WTC11 (cell line): ENCODE measurements around the gene SKA2. TPM values are rescaled to one million over a fixed set of nuclear protein-coding genes. Genes with fewer than 3 reads are reported as not detected.
A peak's percentile ranks its signal among the peaks of the same experiment; 100 is the strongest.
"Not testable (repeated sequence)": the region's sequence is repeated elsewhere in the genome, so short reads cannot be mapped to it uniquely, and the experiment has no call there.

Experiments used
- ATAC-seq: fragments of 200-7000 bp; cut with Tn5 transposase; 2 replicates; pipeline ENCODE4 v1.10.0; 2021; ENCODE audit warnings: mild to moderate bottlenecking, moderate library complexity
- CTCF ChIA-PET: fragments of 300-600 bp; sonication (Branson Sonifier 250); formaldehyde crosslinking; loops from one replicate; lab custom pipeline; 2021; ENCODE audit warnings: antibody characterized with exemption; lab: Charles Lee
- POLR2A ChIA-PET: fragments of 350-600 bp; sonication (Branson Sonifier 250); formaldehyde crosslinking; loops from one replicate; lab custom pipeline; 2021; ENCODE audit warnings: antibody characterized with exemption; lab: Charles Lee
- DNase-seq: peaks from one replicate; pipeline ENCODE4 v3.0.0; 2021; ENCODE audit warnings: low spot score
- H3K27ac Mint-ChIP-seq: 2 replicates; pipeline ENCODE4 v1.8.0; 2021; ENCODE audit warnings: mixed read lengths
- H3K27me3 Mint-ChIP-seq: 2 replicates; pipeline ENCODE4 v1.8.0; 2021; ENCODE audit warnings: low read depth, mild to moderate bottlenecking, moderate library complexity, mixed read lengths
- H3K36me3 Mint-ChIP-seq: 2 replicates; pipeline ENCODE4 v1.8.0; 2021; ENCODE audit warnings: mixed read lengths
- H3K4me1 Mint-ChIP-seq: 2 replicates; pipeline ENCODE4 v1.8.0; 2022; ENCODE audit warnings: mixed read lengths
- H3K4me3 Mint-ChIP-seq: 2 replicates; pipeline ENCODE4 v1.8.0; 2021; ENCODE audit warnings: mild to moderate bottlenecking, moderate library complexity, mixed read lengths
- H3K9me3 Mint-ChIP-seq: 2 replicates; pipeline ENCODE4 v1.8.0; 2021; ENCODE audit warnings: mixed read lengths
- CREM ChIP-seq: sonication (generic); formaldehyde crosslinking; IDR thresholded peaks from 2 replicates; pipeline ENCODE4 v1.8.1; 2022; ENCODE audit warnings: mild to moderate bottlenecking, missing genetic modification reagents, moderate library complexity
- HMGA2 ChIP-seq: fragments of 250-450 bp; sonication (Bioruptor Pico); IDR thresholded peaks from 2 replicates; pipeline ENCODE4 v1.4.0; 2021; ENCODE audit warnings: mild to moderate bottlenecking, moderate library complexity
- IRF2 ChIP-seq: sonication (generic); formaldehyde crosslinking; IDR thresholded peaks from 2 replicates; pipeline ENCODE4 v1.8.0; 2022; ENCODE audit warnings: low read depth, missing genetic modification reagents, borderline replicate concordance
- SP1 ChIP-seq: sonication (generic); formaldehyde crosslinking; conservative IDR thresholded peaks from 2 replicates; pipeline ENCODE4 v1.8.1; 2022; ENCODE audit warnings: missing genetic modification reagents
- total RNA-seq: library from RNA; stranded (reverse); gene quantifications from 3 replicates; pipeline ENCODE4 v1.2.3, GENCODE V29; 2021
- TF ChIP-seq, protein P1 (sequence below): fragments of 250-450 bp; sonication (Bioruptor Pico); IDR thresholded peaks from 2 replicates; pipeline ENCODE4 v1.8.0; 2021; ENCODE audit warnings: mild to moderate bottlenecking
- TF ChIP-seq, protein P2 (sequence below): sonication (generic); formaldehyde crosslinking; IDR thresholded peaks from 2 replicates; pipeline ENCODE4 v1.8.1; 2023; ENCODE audit warnings: mild to moderate bottlenecking, moderate library complexity, missing genetic modification reagents
- TF ChIP-seq, protein P3 (sequence below): sonication (generic); formaldehyde crosslinking; IDR thresholded peaks from 2 replicates; pipeline ENCODE4 v1.8.0; 2022; ENCODE audit warnings: mild to moderate bottlenecking, missing genetic modification reagents
- TF ChIP-seq, protein P4 (sequence below): sonication (generic); formaldehyde crosslinking; conservative IDR thresholded peaks from 2 replicates; pipeline ENCODE4 v1.8.1; 2022; ENCODE audit warnings: mild to moderate bottlenecking, missing genetic modification reagents
- TF ChIP-seq, protein P5 (sequence below): sonication (generic); formaldehyde crosslinking; IDR thresholded peaks from 2 replicates; pipeline ENCODE4 v1.8.1; 2023; ENCODE audit warnings: mild to moderate bottlenecking, missing genetic modification reagents
- TF ChIP-seq, protein P6 (sequence below): fragments of 250-450 bp; sonication (Bioruptor Pico); IDR thresholded peaks from 2 replicates; pipeline ENCODE4 v1.9.0; 2021; ENCODE audit warnings: mild to moderate bottlenecking
- TF ChIP-seq, protein P7 (sequence below): fragments of 250-450 bp; sonication (Bioruptor Pico); conservative IDR thresholded peaks from 2 replicates; pipeline ENCODE4 v1.9.0; 2021; ENCODE audit warnings: mild to moderate bottlenecking

The SKA2 gene
- total RNA-seq, 1 experiment from 2014 or later = 80.0 TPM

DNA sequence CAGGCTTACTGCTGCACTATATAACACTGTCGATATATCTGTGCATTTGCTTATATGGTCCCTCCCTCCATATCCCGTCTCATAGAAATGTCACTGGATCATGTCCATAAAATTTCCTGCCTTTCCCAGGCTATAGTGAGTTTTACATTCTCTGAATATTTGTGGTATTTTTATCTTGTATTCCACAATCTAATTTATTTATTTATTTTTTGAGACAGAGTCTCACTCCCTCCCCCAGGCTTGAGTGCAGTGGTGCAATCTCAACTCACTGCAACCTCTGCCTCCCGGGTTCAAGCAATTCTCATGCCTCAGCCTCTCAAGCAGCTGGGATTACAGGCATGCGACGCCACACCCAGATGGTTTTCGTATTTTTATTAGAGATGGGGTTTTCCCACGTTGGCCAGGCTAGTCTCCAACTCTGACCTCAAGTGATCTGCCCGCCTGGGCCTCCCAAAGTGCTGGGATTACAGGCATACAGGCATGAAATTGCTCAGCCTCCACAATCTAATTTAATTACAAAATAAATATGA lies 61.2 kb downstream of the SKA2 start (continued):
- TF ChIP-seq, protein P1, sequence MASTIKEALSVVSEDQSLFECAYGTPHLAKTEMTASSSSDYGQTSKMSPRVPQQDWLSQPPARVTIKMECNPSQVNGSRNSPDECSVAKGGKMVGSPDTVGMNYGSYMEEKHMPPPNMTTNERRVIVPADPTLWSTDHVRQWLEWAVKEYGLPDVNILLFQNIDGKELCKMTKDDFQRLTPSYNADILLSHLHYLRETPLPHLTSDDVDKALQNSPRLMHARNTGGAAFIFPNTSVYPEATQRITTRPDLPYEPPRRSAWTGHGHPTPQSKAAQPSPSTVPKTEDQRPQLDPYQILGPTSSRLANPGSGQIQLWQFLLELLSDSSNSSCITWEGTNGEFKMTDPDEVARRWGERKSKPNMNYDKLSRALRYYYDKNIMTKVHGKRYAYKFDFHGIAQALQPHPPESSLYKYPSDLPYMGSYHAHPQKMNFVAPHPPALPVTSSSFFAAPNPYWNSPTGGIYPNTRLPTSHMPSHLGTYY (CRISPR knock-in tag) = no peak

DNA sequence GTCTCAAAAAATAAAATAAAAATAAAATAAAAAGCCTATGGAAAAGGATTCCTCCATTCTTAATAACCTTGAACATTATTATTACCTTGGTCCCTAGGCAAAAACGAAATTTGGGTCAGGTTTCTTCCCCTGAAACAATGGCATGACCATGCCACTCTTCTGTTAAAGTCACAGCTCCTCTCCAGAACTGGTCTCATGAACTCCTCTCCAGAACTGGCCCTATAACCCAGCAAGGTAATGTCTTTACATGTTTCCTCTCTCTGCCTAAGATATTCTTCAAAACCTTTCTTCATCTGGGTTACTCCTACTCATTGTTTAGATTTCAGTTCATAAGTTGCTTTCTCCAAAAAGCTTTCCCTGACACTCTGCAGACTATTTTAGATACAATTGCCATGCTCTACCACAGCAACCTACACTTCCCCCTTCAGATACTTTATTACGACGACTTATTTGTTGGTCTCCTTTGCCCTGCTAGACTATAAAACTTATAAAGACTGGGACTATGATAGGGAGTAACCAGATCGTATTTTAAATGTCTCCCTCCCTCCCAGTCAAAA lies 61.8 kb downstream of the SKA2 start:
- no peaks in the 10 kb centered on the region for H3K4me1 Mint-ChIP-seq
- TF ChIP-seq, protein P2, sequence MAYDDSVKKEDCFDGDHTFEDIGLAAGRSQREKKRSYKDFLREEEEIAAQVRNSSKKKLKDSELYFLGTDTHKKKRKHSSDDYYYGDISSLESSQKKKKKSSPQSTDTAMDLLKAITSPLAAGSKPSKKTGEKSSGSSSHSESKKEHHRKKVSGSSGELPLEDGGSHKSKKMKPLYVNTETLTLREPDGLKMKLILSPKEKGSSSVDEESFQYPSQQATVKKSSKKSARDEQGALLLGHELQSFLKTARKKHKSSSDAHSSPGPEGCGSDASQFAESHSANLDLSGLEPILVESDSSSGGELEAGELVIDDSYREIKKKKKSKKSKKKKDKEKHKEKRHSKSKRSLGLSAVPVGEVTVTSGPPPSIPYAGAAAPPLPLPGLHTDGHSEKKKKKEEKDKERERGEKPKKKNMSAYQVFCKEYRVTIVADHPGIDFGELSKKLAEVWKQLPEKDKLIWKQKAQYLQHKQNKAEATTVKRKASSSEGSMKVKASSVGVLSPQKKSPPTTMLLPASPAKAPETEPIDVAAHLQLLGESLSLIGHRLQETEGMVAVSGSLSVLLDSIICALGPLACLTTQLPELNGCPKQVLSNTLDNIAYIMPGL (CRISPR knock-in tag) = no peak
- TF ChIP-seq, protein P3, sequence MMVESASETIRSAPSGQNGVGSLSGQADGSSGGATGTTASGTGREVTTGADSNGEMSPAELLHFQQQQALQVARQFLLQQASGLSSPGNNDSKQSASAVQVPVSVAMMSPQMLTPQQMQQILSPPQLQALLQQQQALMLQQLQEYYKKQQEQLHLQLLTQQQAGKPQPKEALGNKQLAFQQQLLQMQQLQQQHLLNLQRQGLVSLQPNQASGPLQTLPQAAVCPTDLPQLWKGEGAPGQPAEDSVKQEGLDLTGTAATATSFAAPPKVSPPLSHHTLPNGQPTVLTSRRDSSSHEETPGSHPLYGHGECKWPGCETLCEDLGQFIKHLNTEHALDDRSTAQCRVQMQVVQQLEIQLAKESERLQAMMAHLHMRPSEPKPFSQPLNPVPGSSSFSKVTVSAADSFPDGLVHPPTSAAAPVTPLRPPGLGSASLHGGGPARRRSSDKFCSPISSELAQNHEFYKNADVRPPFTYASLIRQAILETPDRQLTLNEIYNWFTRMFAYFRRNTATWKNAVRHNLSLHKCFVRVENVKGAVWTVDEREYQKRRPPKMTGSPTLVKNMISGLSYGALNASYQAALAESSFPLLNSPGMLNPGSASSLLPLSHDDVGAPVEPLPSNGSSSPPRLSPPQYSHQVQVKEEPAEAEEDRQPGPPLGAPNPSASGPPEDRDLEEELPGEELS (CRISPR knock-in tag) = no peak
- TF ChIP-seq, protein P4, sequence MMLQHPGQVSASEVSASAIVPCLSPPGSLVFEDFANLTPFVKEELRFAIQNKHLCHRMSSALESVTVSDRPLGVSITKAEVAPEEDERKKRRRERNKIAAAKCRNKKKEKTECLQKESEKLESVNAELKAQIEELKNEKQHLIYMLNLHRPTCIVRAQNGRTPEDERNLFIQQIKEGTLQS (CRISPR knock-in tag) = no peak
- TF ChIP-seq CREM (CRISPR knock-in tag) (no peak), IRF2 (CRISPR knock-in tag) (no peak), HMGA2 (no peak), SP1 (CRISPR knock-in tag) (no peak)
- TF ChIP-seq, protein P5, sequence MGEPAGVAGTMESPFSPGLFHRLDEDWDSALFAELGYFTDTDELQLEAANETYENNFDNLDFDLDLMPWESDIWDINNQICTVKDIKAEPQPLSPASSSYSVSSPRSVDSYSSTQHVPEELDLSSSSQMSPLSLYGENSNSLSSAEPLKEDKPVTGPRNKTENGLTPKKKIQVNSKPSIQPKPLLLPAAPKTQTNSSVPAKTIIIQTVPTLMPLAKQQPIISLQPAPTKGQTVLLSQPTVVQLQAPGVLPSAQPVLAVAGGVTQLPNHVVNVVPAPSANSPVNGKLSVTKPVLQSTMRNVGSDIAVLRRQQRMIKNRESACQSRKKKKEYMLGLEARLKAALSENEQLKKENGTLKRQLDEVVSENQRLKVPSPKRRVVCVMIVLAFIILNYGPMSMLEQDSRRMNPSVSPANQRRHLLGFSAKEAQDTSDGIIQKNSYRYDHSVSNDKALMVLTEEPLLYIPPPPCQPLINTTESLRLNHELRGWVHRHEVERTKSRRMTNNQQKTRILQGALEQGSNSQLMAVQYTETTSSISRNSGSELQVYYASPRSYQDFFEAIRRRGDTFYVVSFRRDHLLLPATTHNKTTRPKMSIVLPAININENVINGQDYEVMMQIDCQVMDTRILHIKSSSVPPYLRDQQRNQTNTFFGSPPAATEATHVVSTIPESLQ = no peak
- TF ChIP-seq, protein P6, sequence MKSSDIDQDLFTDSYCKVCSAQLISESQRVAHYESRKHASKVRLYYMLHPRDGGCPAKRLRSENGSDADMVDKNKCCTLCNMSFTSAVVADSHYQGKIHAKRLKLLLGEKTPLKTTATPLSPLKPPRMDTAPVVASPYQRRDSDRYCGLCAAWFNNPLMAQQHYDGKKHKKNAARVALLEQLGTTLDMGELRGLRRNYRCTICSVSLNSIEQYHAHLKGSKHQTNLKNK (CRISPR knock-in tag) = no peak
- TF ChIP-seq, protein P7, sequence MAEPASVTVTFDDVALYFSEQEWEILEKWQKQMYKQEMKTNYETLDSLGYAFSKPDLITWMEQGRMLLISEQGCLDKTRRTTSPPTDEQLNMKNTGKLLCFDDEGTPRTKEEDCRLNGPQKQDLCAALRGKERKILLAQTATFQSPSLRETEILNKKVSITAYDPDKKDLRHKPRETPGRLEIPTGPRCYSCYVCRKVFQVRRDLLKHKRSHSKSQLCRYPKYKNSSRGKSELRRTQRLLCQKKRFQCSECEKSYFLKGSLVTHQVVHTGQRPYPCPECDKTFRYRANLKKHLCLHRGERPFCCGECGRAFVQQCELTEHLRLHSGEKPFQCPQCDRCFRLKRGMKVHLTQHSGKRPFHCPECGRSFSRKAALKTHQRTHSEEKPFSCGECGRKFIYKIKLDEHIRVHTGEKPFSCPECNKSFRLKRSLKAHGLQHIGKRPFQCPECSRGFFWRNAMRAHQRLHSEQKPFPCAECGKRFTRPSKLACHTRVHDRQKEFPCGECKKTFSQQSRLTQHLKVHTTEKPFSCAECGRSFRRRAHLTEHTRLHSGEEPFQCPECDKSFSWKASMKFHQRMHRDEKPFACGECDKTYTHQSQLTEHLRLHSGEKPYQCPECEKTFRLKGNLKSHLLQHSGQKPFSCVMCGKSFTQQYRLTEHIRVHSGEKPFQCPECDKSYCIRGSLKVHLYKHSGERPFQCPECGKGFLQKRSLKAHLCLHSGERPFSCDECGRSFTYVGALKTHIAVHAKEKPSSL (CRISPR knock-in tag) = no peak
- TF ChIP-seq, all 79 proteins: peak for 0
- Mint-ChIP-seq H3K9me3 (no peaks in the 10 kb centered on the region), H3K27me3 (no peaks in the 10 kb centered on the region), H3K4me3 (no peak overlapping the region), H3K36me3 (peaks cover 14% of the 10 kb centered on the region), H3K27ac (peak overlapping the region; percentile 20; the same call in 1 of the 2 replicates)
- CTCF ChIA-PET = no interaction called here
- POLR2A ChIA-PET = no interaction called here
- ATAC-seq = no peak
- no peak for DNase-seq

DNA sequence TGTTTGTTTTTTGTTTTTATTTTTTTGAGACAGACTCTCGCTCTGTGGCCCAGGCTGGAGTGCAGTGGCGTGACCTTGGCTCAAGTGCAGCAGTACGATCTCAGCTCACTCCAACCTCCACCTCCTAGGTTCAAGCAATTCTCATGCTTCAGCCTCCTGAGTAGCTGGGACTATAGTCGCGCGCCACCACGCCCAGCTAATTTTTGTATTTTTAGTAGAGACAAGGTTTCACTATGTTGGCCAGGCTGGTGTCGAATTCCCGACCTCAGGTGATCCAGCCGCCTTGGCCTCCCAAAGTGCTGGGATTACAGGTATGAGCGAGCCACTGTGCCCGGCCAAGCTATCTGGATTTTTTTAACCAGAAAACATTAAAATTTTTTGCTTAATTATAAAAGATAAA lies 64.4 kb downstream of the SKA2 start:
- CTCF ChIA-PET, DNase-seq, H3K27ac Mint-ChIP-seq, H3K4me3 Mint-ChIP-seq, H3K27me3 Mint-ChIP-seq, H3K9me3 Mint-ChIP-seq, ATAC-seq, POLR2A ChIA-PET, H3K4me1 Mint-ChIP-seq: not testable (repeated sequence)
- H3K36me3 Mint-ChIP-seq = peaks cover 17% of the 10 kb centered on the region
